Measurements from ENCODE around the gene DRGX.

Gene DRGX

GRCh38 chr10:49395741-49396665 is at the start of gene DRGX:
DRGX (minus strand) TSS chr10:49396089; CDS start chr10:49395440, 649 bp downstream.
- no peak for DNase-seq (ENCODE audit: low spot score)

GRCh38 chr10:49444349-49444748 is 48.5 kb upstream of the DRGX start:
- DNase-seq (ENCODE audit: low spot score) = no peak

- no peak for DNase-seq (ENCODE audit: low spot score)
These were observed 47.0 kb upstream of the DRGX start for GRCh38 chr10:49442863-49443262.

GRCh38 chr10:49441488-49442476 is 45.9 kb upstream of the DRGX start:
- no peak for DNase-seq (ENCODE audit: low spot score)

- no peak for DNase-seq (ENCODE audit: low spot score)
These were observed 39.3 kb upstream of the DRGX start for GRCh38 chr10:49435225-49435624.

GRCh38 chr10:49433069-49433468 is 37.2 kb upstream of the DRGX start:
- DNase-seq (ENCODE audit: low spot score) = no peak

GRCh38 chr10:49431426-49431825 is 35.5 kb upstream of the DRGX start:
- DNase-seq (ENCODE audit: low spot score) = no peak

DNA sequence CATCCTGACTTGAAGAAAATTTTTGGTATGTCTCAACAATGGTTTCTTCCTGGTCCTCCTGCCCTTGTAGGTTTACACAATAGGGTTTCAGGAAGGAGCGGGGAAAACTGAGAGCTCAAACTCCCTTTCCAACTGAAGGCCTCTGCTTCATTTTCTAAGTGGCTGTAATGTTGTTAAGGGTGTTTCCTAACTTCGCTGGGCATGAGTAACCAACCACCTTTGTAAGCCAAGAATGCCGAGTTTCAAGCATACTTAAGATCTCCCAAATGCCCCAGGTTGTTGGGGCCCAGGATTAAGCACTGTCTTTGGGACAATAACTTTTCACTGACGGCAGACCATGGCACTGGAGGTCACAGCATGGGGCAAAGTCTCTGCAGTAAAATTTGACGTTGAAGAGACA is 33.6 kb upstream of the DRGX start:
- DNase-seq (ENCODE audit: low spot score) = no peak

DNA sequence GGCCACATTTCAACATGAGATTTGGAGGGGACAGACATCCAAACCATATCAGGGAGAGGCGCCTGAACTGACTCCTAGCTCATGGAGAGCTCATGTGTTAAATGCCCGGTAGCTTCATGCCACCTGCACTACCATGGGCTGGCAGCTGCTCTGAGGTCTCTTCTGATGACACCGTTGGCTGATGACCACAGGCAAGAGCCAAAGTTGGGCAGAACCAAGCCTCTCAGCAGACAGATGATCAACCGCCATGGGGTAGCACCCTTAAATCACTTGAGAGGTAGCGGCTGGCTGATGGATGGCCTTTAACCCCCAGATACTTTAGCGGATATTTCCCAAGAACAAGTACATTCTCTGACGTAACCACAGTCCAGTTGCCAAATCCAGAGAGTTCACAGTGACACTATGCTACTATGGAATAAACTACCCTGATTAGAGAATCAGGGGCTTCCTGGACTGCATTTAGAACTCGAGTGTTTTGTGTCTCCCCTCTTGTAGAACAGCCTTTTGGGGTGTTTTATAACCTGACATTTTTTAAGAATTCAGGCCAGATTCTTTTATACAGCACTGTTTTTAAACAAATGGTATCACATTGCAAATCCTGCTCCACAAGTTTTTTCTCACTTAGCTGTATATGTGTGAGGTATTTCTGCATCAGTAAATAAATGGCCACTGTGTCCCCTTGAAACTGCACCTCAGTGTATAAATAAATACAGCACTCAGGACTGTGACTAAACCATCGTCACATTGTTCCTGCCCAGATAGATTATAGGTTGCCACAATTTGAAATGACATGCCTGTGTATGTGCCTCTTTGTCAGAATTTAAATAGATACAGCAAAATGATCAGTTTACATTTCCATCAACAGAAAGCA is 30.8 kb upstream of the DRGX start:
- DNase-seq (ENCODE audit: low spot score) = no peak

- DNase-seq (ENCODE audit: low spot score) = no peak
These were observed 23.1 kb upstream of the DRGX start for GRCh38 chr10:49419005-49419404.

DNA sequence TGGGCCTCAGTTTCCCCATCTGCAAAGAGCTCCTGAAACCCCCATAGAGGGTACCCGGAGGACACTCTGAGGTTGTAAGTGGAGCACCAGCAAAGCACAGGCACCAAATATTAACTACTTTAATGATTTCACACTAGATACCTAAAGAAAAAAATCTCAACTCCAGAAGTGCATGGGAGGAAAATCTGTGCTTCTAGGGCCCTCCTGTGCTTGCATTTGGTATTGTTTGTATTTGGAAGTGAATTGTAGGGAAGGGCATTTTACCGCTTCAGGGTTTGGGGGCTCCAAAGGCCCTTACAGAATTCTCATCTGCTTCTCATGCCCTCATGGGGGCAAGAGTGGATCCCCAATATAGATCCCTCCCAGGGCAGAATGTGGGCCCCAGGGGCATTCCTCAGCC is 22.4 kb upstream of the DRGX start:
- DNase-seq (ENCODE audit: low spot score) = no peak

- no peak for DNase-seq (ENCODE audit: low spot score)
These were observed 22.1 kb upstream of the DRGX start for GRCh38 chr10:49418053-49418326.

DNA sequence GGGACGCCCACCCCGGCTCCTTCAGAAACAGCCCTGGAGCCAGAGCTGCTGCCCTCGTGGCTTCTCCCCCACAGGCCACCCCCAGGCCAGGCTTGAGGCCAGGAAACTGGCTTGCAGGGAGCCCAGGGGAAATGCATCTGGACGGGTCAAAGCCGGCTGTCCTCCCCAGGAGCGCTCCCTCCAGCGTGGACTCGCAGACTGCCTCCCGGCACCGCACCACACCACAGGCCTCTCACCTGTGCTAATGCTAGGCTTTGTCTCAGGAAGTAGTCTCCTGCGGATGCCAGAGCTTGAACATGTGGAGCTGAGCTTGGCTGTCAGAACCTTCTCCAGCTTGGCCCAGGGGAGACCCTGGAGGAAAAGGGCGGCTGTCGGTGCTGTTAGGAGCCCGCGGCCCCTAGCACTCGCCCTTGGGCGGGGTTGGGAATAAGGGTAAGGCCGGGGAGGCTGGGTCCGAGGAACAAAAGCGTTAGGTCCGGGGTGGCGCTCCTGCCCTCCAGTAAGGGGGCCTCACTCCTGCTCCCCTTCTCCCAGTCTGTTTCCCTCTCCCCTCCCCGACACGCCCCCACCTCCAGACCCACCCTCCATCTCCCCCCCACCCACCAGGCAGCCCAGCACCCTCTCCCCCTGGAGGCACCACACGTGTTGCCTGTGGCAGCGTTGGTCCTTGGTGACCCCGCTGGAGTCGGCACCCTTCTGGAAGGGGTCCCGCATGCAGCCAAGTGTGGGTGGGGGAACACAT is 21.6 kb upstream of the DRGX start:
- no peak for DNase-seq (ENCODE audit: low spot score)

- DNase-seq (ENCODE audit: low spot score) = no peak
These were observed 20.0 kb upstream of the DRGX start for GRCh38 chr10:49415846-49416245.

- DNase-seq (ENCODE audit: low spot score) = no peak
These were observed 19.2 kb upstream of the DRGX start for GRCh38 chr10:49415109-49415508.

- no peak for DNase-seq (ENCODE audit: low spot score)
These were observed 18.6 kb upstream of the DRGX start for GRCh38 chr10:49414496-49414895.

- DNase-seq (ENCODE audit: low spot score) = no peak
These were observed 16.7 kb upstream of the DRGX start for GRCh38 chr10:49412571-49412970.

GRCh38 chr10:49410365-49411074 is 14.6 kb upstream of the DRGX start:
- no peak for DNase-seq (ENCODE audit: low spot score)

GRCh38 chr10:49409755-49410154 is 13.9 kb upstream of the DRGX start:
- DNase-seq (ENCODE audit: low spot score) = no peak

DNA sequence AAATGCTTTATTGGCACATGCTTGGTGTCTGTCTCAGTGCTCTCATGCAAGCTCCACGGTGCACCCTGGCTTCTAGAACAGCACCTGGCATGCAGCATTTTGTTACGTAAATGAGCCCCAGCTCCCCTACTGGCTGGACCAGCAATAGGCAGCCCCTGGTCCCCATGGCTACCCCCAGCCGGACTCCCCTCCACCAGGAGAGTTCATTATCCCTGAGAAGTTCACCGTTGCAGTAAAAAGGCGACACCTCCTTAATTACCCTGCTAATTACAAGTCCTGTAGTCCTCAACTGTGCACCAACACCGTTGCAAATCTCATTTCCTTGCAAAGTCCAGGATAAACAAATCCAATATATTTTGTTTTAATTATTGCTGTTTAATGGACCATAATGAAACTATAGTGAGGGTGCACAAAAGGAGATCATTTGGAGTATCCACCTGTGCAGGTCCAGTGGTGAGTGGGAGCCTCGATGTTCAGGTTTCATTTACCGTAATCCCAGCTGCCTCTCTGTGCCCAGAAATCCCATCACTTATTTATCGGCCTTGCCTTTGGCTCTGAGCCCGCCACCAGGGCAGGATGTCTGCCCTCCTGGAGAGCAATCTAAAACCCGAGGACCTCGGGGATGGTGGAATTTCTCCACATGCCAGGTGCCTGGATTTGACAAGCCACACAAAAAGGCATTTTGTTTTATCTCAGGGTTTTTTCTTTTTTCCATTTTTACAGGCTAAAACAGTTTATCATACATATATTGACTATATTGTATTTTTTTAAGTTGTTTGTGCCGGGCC is 12.8 kb upstream of the DRGX start:
- DNase-seq (ENCODE audit: low spot score) = no peak
